Subcutaneous abdominal adipose tissue (tissue), 5 donors: Measurements from ENCODE around the gene KRT81.
"Not testable (repeated sequence)": the region's sequence is repeated elsewhere in the genome, so short reads cannot be mapped to it uniquely, and the experiment has no call there.

Experiments used
- H3K27ac ChIP-seq: one replicate; pipeline ENCODE4 v1.7.0; 2013; ENCODE audit warnings: low read depth, mild to moderate bottlenecking, inconsistent platforms, low read length, moderate library complexity
- H3K27me3 ChIP-seq, 5 donors: one replicate each; pipeline ENCODE4 v1.7.0; 2013; ENCODE audit warnings: low read length in 5 of 5, inconsistent platforms in 1 of 5; ENCODE audit not compliant: control insufficient read depth in 5 of 5, insufficient read depth in 4 of 5
- H3K36me3 ChIP-seq, 5 donors: one replicate each; pipeline ENCODE4 v1.7.0; 2013; ENCODE audit warnings: low read length in 5 of 5; ENCODE audit not compliant: control insufficient read depth in 5 of 5, insufficient read depth in 5 of 5
- H3K4me1 ChIP-seq, 5 donors: one replicate each; pipeline ENCODE4 v1.7.0; 2013; ENCODE audit warnings: low read length in 5 of 5, mild to moderate bottlenecking in 3 of 5, moderate library complexity in 1 of 5; ENCODE audit not compliant: control insufficient read depth in 5 of 5, insufficient read depth in 5 of 5
- H3K4me3 ChIP-seq, 5 donors: one replicate each; pipeline ENCODE4 v1.7.0; 2013; ENCODE audit warnings: low read length in 5 of 5, low read depth in 1 of 5
- H3K9ac ChIP-seq, 5 donors: one replicate each; pipeline ENCODE4 v1.7.0; 2013; ENCODE audit warnings: low read length in 5 of 5, mild to moderate bottlenecking in 4 of 5, moderate library complexity in 3 of 5
- H3K9me3 ChIP-seq, 5 donors: one replicate each; pipeline ENCODE4 v1.7.0; 2013; ENCODE audit warnings: low read length in 5 of 5; ENCODE audit not compliant: control insufficient read depth in 5 of 5
- donor health status: healthy.
- donor health status: healthy.
- donor health status: healthy.
- donor health status: healthy.
- donor health status: healthy.

The KRT81 gene

DNA sequence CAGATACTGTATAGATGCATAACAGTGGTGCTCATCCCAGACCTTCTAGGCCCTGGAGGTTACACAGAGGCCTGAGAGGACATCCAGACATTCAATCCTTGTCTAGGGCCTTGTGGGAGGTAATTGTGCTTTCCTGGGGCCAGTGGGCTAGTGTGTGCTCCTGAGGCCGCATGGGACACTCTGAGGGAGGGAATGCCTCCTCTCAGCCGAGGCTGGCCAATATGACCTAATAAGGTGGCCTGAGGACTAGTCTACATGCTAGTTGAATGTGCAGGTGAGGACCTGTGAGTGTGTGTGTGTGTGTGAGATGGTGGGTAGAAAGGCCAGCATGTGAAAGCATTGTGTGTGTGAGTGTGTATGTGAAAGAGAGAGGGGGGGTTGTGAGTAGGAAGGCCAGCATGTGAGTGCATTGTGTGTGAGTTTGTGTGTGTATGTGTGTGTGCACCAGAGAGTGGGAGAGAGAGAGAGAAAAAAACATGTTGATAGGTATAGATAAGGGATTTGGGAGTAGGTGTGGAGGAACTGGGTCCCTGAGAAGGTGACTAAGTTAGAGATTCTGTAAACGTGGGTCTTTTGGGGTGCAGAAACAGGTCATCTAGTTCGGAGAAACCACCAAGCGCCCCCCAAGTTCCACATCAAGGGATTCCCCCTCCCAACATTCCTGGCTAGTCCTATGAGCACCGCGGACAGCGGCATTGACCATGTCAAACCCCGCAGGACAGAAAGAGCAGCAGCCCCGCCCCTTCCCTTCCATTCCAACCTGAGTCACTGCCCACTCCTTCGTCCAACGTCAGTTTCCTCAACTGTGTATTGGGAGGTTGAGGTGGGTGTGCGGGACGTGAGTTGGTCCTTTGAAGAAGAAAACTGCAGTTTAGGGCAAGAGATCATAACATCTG, 9.7 kb upstream of the KRT81 start:
- Histone ChIP-seq H3K4me1 (no peaks in the 10 kb centered on the region), H3K9me3 (no peaks in the 10 kb centered on the region), H3K27me3 (peaks cover 4 to 21% (median 8%) of the 10 kb centered on the region in 5 donors), H3K4me3 (no peak overlapping the region), H3K36me3 (no peaks in the 10 kb centered on the region), H3K9ac (no peak overlapping the region), H3K27ac (no peak overlapping the region)

DNA sequence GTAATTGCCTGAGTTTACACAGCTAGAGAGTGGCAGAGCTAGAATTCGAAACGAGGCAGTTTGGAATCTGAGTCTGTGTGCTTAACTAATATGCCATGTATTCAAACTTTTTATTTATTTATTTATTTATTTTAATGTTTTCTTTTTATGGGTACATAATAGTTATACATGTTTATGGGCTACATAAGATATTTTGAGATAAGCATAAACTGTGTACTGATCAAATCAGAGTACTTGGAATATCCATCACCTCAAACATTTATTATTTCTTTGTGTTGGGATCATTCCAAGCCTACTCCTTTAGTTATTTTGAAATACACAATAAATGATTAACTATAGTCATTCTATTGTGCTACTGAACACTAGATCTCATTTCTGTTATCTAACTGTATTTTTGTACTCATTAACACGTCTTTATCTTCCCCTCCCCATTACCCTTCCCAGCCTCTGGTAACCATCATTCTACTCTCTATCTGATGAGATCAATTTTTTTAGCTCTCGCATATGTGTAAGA, 7.4 kb upstream of the KRT81 start:
- Histone ChIP-seq H3K36me3 (no peaks in the 10 kb centered on the region), H3K4me1 (no peaks in the 10 kb centered on the region), H3K27me3 (peaks cover 4 to 15% (median 9%) of the 10 kb centered on the region in 5 donors)

DNA sequence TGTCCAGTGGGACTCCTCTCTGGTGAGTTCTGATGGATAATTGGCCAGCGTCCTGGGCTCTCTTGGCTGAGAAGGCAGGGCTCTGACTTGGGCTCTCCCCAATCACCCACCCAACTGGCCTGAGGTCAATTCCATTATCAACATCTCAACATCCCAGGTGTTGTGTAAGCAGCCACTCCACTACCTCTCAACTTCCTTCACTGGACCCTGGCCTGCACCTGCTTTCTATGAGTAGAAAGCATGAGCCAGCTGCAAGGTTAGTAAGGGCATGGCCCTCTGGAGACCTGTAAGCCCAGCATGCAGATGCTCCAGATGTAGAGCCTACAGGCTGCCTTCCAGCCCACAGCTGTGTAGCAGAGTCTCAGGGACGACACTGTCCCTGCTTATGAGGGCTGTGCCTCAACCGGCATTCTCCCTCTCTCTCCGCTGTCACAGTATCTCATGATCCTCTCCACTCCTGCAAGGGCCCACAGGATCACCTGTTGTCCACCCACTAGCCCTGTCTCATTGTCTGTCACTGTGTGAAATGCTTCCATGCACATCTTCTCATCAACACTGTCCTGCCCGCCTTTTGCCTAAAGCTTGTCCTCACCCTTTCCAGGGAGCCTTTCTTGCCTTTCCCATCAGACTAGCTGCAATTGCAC, 5.4 kb upstream of the KRT81 start:
- H3K27me3 ChIP-seq = peaks cover 9 to 21% (median 12%) of the 10 kb centered on the region in 5 donors
- H3K4me3 ChIP-seq = no peak overlapping the region
- no peaks in the 10 kb centered on the region for H3K4me1 ChIP-seq

More for the DNA sequence above, 7.4 kb upstream of the KRT81 start:
- Histone ChIP-seq H3K9ac (no peak overlapping the region), H3K4me3 (no peak overlapping the region), H3K27ac (no peak overlapping the region), H3K9me3 (no peaks in the 10 kb centered on the region)

DNA sequence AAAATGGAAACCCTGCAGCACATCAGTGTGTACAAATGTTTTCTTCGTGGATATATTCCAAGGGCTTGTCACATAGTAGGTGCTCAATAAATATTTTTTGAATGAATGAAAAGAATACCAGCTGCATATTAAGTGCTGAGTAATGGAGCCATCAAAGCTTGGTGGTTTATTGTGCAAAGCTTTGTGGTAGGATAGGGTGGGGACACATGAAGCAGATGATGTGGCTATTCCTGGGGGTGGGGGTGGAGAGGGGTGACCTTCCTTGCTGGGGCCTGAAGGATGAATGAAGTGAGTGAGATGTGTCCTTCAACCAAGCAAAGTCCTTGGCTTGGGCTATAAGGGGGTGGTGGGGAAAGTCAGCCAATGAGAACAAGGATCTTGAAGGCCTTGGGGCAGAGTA, 4.3 kb upstream of the KRT81 start:
- Histone ChIP-seq H3K36me3 (no peaks in the 10 kb centered on the region), H3K9me3 (no peaks in the 10 kb centered on the region), H3K9ac (no peak overlapping the region), H3K27ac (no peak overlapping the region), H3K27me3 (peaks cover 6 to 22% (median 13%) of the 10 kb centered on the region in 5 donors), H3K4me3 (no peak overlapping the region), H3K4me1 (no peaks in the 10 kb centered on the region)

More for the DNA sequence above, 5.4 kb upstream of the KRT81 start:
- H3K9ac ChIP-seq = no peak overlapping the region
- no peaks in the 10 kb centered on the region for H3K9me3 ChIP-seq
- H3K27ac ChIP-seq = no peak overlapping the region
- H3K36me3 ChIP-seq = no peaks in the 10 kb centered on the region

DNA sequence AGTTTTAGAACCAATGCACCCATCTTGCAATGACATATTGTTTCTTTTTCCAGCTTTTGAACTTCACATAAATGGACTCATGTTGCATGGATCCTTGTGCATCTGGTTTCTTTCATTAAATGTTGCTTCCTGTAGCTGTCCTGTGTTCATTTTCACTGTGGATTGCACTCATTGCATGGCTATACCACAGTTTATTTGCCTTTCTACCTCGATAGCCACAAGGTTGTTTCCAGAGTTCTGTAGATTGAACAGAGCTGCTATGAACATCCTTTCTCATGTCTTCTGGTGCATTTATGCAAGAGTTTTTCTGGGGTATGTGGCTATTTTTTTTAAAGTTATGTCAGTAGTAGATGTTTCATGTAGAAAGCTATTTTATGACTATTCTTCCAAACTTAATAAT, 3.5 kb upstream of the KRT81 start:
- no peaks in the 10 kb centered on the region for H3K4me1 ChIP-seq
- H3K9me3 ChIP-seq = no peaks in the 10 kb centered on the region
- peaks cover 5 to 21% (median 13%) of the 10 kb centered on the region in 5 donors for H3K27me3 ChIP-seq

DNA sequence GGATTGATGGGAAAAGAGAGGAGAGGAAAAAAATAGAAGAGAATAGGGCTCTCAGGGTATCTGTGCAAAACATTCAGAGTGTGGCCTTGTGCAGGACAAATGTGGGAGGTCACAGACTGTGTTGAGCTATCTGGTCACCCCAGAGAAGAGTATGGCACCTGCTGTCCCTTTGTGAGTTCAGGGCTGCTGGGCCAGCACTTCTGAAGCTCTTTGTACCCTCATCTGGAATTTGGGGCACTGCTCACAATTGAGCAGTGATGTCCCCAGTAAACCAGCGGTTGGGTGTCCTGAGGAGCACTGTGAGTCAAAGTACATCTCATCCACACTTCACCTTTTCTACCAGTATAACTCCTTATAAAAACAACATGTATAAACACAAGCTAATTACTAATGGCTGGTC, 2.6 kb upstream of the KRT81 start:
- Histone ChIP-seq H3K27ac (no peak overlapping the region), H3K27me3 (peaks cover 5 to 21% (median 13%) of the 10 kb centered on the region in 5 donors), H3K9me3 (no peaks in the 10 kb centered on the region), H3K4me1 (no peaks in the 10 kb centered on the region), H3K9ac (no peak overlapping the region), H3K36me3 (no peaks in the 10 kb centered on the region), H3K4me3 (no peak overlapping the region)

More for the DNA sequence above, 3.5 kb upstream of the KRT81 start:
- no peak overlapping the region for H3K27ac ChIP-seq
- H3K9ac ChIP-seq = no peak overlapping the region
- no peaks in the 10 kb centered on the region for H3K36me3 ChIP-seq
- H3K4me3 ChIP-seq = no peak overlapping the region

DNA sequence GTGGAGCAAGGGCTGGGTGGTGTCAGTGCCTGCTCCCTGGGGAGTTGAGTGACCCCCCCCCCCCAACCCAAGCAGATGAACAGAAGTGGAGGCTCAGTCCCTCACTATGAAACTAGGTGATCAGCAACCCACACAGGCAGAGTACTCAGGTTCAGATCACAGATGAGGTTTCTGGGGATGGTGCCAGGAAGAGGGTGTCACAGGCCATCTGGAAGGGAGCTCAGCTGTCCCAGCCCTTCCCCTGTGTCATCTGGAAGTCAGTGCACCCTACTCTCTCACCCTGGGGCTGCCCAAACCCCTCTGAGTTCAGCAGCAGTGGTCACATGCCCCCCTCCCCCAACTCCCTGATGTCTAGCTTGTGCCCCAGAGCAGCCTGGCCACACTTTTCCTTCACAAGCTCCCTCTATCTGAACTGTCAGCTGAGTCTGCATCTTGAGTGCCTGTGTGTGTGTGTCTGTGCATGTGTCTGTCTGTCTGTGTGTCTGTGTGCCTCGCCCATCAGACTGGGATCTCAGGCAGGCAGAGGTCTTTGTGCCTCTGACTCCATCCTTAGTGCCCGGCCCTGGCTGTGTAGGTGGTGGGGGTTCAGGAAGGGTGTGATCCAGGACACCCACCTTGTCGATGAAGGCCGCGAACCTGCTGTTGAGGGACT, 725 bp downstream of the KRT81 start:
- H3K9me3 ChIP-seq = not testable (repeated sequence)

DNA sequence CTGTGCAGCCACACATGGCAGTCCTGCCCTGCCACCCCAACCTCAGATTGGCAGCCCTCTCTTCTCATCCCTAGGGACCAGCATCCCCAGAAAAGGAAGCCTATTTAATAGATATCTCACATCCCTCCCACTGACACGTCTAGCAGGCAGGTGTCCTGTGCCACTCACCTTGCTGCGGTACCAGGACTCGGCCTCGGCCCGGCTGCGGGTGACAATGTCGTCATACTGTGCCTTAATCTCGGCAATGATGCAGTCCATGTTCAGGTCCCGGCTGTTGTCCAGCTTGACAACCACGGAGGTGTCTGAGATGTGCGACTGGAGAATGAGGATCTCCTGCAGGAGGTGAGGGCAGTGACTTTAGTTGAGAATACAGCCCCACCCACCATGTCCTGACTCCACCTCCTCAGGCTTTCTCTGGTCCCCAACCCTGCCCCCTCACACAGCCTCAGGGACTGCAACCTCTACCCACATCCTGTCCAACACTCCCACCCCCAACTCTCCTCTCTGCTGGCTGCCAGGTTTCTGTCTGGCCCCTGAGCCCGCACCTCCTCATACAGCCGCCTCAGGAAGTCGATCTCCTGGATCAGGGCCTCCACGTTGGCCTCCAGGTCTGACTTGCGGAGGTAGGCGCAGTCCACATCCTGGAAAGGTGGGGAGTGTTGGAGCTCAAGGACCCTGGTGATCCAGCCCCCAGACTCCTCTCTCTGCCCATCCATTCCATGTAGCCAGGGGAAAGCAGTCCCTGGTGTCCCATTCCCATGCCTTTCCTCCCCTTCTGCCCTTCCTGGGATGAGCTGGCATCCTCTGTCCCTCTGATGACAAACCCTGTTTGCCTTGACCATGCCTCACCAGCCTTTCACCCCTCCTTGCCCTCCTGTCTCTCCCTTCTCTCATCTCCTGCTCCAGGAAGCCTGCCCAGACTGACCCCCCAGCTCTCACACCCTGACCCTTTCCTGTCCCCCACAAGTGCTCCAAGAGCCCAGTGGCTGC, 3.2 kb downstream of the KRT81 start:
- peaks cover 0 to 13% (median 7%) of the 10 kb centered on the region in 5 donors for H3K27me3 ChIP-seq
- H3K36me3 ChIP-seq, H3K9ac ChIP-seq, H3K9me3 ChIP-seq, H3K27ac ChIP-seq, H3K4me1 ChIP-seq, H3K4me3 ChIP-seq: not testable (repeated sequence)

More for the DNA sequence above, 725 bp downstream of the KRT81 start:
- not testable (repeated sequence) for H3K9ac ChIP-seq, H3K4me1 ChIP-seq, H3K27ac ChIP-seq, H3K4me3 ChIP-seq, H3K36me3 ChIP-seq
- peaks cover 0 to 17% (median 13%) of the 10 kb centered on the region in 5 donors for H3K27me3 ChIP-seq
